Measurements from ENCODE around the gene PTER.

The PTER gene, protein sequence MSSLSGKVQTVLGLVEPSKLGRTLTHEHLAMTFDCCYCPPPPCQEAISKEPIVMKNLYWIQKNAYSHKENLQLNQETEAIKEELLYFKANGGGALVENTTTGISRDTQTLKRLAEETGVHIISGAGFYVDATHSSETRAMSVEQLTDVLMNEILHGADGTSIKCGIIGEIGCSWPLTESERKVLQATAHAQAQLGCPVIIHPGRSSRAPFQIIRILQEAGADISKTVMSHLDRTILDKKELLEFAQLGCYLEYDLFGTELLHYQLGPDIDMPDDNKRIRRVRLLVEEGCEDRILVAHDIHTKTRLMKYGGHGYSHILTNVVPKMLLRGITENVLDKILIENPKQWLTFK

DNA sequence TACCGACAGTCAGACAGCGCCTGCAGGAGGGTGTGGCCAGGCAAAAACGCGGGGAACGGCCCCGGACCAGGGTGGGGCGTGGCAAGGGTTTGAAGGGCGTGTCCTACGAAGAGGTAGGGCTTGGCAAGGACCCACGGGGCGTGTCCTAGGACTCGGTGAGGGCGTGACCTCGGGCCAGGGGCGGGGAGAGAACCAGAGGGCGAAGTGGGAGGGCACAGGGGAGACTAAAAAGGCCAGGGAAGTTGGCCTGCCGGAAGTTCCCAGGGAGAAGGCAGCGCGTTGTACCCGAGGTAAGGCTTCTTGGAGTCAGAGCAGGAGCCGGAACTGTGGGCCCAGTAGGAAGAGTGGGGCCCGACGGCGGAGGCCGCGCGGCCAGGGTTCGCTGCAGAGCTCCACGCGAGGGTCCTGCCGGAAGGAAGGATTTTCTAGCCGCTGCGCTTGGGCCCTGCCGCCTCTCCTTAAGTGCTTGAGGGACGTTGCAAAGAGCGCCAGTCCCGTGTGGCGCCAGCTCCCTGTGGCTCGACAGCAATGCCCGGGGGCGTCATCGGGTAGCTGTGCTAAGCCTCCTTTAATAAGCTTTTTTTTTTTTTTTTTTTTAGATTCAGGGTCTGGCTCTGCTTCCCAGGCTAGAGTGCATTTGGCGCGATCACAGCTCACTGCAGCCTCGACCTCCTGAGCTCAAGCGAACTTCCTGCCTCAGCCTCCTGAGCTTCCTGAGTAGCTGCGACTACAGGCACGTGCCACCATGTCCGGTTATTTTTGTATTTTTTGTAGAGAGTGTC, at the start of gene PTER:
Gene PTER (plus strand): TSS at position 253 of the 782 bp plus-strand sequence. CDS start 47,375 bp downstream, outside the sequence.
- DNase-seq = peak; percentile 46

DNA sequence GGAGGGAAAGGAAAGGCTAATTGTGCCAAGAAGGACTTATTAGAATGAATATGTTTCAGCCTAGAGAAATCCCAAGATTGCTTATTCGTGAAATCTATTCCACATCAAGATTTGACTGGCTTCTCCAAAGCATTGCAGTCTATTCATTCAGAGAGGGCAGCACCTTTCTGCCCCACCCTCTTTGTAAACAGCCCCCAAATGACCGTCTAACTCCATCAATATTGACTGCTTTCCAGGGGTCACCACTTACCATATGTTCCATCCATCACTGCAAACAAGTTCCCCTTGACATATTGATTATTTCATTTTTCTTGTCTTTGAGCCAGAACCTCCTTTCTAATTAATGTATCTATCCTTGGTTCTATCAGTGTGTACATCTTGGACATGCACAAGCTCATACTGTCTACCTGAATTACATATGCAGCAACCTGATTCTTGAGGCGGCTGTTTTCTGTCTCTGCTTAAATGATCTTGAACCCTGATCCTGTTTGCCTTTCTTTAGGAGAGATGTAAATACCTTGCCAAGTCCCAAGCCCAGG, 44.2 kb upstream of the PTER start:
- DNase-seq = no peak

DNA sequence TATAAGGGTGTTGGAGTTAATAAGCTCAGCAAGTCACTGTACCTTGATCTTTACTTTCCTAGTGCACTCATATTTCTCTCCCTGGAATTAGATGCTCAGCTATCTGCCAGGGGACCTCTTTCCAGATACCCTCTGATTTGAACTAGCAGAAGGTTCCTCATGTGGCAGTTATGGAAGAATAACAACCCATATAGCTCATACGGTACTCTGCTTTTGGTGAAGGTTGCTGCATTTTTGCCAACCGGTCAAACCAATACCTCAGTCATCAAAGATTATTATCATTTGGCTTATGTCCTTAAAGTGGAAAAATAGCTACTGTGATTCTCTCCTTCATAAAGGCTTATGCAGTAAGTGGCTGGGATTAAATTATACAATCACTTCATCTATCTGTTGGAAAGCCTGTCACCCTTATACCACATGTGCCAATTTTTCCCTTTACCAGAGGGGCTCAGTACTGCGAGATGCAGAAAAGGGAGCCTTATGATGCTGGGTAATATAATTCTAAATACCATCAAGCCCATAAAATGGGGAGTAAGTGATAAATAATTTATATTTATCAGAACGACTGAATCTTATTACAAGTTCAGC, 43.4 kb upstream of the PTER start:
- DNase-seq = no peak

DNA sequence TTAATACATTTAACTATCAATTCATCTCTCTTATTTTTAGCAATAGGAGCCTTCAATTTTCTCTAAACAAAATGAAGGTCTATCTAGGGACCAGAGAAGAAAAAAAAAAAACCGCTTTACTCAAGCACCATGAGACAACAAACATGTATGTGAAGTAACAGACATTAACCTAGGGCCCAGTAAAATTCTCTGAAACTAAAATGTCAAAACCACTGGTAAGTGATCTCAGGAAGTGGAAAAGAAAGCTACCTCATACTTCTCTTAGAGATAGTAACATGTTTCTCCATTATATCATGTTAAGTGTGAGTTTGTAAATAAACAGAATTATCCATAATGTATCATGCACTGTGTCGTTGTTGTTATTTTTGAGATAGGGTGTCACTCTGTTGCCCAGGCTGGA, 35.4 kb upstream of the PTER start:
- DNase-seq = no peak

DNA sequence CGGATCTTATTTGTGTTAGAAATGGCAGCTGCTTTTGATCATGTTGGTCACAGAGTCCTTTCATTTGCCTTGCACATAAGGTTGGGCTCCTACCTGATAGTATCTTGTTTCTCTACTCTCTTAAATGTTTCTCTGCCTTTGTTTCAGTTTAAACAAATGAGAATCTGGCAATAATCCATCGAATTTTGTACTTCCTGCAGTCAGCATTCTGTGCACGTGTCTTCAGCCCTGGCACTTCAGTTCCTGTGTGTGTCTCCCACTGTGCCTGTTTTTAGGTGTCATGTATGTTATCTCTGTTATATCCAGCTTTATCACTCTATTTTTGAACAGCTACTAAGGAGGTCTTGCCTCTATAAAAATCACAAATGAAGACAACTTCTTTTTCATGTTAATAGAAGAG, 28.4 kb upstream of the PTER start:
- no peak for DNase-seq

DNA sequence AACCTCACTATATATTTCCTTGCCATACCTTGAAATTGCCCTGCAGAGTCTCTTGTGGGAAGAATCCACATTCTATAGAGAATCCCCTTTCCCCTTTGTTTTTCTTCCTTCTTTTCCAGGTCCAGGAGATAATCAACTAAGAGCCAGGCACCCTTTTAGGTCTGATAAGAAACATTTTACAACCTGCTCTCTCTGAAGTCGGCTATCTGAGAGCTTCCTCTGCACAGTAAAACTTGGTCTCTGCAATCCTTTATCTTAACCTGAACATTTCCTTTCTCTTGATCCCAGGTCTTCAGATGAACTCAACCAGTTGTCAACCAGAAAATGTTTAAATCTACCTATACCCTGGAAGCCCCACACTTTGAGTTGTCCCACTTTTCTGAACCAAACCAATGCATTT, 19.5 kb upstream of the PTER start:
- DNase-seq = no peak

DNA sequence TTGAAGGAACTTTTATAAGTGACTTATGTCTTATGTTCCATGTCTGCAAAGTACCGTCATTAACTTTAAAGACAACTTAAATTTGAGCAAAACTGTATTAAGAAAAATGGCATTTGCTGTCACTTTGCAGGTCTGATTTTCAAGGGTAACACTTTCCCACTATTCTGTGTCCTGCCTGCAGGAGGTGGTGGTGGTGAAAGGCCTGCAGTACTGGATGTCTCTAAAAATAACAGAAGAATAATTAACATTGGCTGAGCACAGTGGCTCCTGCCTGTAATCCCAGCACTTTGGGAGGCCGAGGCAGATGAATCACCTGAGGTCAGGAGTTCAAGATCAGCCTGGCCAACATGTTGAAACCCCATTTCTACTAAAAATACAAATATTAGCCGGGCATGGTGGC, 13.2 kb upstream of the PTER start:
- DNase-seq = no peak

DNA sequence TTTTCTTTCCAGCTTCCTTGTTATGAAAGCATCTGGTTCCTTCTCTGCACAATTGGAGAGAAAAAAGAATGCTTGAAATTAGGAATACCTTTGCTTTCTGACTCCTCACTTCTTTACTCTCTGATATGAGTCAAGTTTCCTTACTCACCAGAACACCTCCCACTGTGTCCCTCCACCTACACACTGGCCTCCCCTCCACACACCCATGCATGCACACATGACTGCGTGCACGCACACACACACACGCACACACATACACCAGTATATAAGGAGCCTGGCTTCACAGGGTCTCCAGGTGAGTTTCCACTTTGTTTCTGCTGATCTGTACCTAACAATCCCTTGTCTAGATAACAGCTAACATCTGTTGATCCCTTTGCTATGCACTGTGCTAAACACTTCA, 11.4 kb upstream of the PTER start:
- DNase-seq = no peak

DNA sequence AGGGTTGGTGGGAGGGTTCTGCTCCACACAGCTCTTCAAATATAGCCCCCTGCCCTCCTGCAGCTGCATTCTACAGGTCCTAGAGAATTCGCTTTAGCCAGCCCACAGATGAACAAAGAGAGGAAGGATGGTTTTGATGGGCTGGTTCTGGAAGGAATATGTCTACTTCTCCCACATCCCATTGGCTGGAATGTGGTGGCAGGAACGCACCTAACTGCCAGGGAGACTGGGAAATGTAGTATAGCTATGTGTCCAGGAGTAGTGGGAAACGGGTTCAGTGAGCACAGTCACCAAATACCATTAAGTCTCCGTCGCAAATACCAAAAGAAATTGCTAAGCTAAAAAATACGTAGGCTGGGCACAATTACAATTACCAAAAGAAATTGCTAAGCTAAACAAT, 7.3 kb upstream of the PTER start:
- no peak for DNase-seq

DNA sequence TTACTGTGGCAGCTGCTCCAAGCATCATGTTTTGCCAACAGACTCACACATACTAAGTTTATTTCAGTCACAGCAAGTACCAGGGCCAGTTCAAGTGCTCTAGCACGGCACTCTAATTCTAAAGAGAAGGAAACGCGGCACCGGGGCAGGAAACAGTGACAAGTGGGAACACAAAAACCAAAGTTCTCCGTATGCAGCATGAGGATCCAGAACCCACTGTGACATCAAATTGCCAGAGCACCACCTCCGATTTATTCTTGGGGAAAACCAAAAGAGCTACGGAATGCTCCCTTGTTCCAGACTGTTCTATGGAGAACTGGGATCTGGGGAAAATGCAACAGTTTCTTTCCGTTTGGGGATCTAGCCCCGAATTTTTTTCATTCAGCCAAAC, 448 bp upstream of the PTER start:
- no peak for DNase-seq

DNA sequence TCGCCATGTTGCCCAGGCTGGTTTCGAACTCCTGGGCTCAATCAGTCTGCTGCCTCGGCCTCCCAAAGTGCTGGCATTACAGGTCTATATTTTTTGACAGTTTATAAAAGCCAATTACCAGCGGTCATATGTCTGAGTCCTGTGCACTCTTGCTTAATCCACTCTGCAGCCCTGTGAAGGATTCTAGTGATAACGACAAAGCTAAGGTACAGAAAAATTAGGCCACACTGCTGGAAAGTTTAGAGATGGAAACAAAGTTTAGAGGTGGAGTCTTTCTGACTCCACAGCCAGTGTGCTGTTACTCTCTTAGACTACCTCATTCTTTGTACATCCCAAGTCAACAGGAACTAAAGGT, 707 bp downstream of the PTER start:
- no peak for DNase-seq

DNA sequence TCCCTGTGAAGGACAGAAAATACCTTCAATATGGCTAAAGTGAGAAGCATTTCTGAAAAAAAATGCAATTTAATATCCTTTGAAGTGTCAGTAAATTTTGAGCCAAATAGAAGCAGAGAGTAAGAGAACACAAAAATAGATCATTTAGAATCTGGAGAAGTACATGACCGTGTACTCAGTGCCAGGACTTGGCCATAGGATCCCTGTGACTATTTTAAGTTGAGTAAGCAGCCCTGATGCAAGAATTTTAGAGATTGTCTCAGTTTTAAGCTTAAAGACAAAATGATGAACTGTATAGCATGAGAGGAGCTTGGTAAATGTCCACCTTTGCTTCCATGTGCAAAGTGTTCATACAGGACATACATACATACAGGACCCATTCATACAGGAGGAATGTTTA, 2.5 kb downstream of the PTER start:
- no peak for DNase-seq

DNA sequence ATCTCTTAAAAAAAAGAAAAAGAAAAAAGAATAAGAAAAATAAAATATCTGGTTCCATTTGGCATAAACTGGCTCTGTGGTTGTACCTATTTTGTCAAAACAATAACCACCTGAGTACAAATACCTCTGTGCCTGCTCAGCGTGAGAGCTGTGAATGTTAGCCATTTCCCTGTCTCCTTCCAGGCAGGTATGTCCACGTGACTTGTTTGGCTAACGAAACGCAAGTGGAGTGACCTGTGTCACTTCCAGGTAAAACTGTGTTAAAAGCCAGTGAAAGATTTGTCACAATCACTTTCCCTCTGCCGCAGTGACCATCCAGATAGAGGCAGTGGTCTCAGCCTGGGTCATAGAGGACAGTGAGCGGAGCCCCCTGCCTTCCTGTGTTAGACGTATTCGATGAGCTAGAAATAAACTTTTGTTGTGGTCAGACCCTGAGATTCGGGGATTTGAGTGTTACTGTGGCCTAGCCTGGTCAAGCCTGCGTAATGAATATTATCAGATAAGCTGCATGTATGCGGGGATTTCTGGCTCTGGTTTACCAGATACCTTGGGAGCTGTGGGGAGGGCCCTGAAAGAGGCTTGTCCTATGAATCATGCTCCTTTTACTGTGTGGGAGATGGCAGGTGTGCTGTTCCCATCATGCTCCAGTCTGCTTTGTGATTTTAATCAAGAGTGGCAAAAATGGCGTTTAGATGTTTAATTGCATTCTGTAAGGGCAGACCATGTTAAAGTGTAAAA, 3.8 kb downstream of the PTER start:
- no peak for DNase-seq

DNA sequence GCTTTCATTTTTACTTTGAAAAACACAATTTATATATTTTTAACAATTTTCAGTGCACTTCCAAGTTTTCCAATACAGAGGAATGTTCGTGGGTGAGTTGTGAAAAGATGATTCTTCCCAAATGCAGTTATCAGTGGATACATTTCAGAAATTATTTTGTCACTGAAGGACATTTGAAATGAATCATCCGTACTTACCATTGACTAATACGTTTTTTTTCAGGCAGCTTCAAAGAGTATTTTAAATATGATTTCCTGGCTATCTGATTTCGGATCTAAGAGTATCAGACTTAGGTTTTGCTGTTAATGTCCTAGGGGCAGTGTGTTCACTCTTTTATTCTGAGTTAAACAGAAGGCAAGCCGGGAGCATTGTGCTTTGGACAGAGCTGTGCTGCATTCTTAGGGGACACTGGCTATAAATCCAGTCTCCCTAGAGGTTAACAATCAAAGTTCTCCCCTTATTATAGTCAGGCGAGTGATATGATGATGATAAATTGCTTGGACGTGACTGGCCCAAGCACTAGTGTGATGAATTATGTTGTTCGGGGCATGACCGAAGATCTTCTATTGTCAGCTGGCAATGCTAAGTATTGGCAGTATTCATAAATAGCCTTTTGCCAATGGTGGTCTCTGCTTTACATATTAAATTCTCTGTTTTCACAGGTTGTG, 4.5 kb downstream of the PTER start:
- DNase-seq = no peak

DNA sequence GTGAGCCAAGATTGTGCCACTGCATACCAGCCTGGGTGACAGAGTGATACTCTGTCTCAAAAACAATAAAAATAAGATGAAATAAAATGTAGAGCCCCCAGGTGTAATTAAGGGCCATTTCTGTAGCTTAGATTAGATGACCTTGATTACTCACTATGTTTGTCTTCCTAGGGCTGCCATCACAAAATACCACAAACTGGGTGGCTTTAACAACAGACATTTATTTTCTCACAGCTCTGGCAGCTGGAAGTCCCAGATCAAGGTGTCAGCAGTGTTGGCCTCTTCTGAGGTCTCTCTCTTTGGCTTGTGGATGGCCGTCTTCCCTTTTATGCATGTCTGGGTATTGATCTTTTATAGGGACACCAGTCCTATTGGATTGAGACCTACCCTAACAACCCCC, 6.1 kb downstream of the PTER start:
- no peak for DNase-seq

DNA sequence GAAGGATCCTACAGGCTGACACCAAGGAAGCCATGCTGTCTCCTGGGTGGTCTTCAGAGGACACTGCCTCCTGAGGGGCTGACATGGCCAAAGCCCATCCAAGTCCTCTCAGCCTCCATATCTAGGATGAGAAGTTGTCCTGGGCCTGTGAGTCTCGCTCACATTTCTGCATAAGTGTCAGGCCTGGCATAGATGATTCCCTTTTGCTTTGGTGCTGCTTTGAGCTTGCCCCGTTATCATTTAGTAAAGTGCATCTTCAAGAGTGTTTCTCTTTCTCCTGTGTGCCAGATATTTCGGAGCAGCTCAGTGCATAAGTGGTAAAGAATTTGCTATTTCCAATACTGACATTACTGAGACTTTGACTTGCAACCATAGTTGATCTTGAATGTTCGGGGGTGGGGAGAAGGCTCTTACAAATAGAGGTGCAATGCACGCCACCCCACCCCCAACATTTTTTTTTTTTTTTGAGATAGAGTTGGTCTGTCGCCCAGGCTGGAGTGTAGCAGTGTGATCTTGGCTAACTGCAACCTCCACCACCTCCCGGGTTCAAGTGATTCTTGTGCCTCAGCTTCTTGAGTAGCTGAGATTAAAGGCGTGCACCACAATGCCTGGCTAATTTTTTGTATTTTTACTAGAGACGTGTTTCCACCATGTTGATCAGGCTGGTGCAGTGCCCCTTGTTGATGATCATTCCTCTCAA, 9.1 kb downstream of the PTER start:
- DNase-seq = no peak

DNA sequence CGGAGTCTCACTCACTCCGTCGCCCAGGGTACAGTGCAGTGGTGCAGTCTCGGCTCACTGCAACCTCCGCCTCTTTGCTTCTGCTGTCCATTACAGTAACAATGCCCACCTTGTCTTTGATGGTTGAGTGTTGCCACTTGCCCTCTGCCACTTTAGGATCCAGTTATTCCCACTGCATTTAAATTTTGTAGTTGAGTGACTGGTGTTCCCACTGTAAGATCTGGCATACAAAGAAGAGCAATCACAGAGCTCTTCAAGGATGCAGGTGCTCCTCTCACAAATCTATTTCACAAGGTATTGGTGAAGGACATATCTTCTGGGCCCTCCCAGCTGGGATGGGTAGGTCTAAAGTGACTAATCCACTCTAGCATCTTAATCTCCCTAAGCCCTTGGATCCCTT, 12.6 kb downstream of the PTER start:
- DNase-seq = no peak

DNA sequence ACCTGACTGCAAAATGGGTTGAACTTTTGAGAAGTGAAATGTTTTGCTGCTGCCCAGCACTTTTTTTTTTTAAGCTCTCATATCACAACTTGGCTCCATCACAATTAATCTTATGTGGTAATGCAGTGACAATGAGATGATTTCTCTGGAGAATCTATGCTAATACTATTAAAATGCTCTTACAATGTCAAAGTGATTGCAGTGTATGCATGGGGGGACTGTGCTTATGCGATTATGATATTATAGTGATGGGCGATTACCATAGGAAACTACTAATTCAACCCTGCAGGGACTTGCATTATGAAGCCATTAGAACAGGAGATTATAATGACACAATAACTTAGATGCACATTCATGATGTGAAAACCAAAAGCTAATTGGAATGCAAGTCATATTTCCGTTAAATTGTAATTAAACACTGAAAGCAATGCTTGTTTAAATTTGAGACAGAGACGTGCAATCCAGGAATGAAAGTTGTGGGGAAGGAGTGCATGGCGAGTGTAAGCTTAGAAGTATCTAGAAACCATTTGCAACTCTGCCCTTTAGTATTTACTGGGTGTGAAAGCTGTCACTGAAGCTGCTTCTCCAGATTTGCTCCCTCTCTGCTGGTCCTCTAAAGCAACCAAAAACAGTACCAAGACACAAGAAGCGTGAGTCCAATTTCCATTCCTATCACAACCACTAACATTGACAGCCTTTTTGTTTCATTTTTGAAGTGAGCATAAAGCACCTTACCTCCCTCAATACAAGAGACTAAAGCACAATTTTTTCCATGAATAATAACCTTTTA, 21.6 kb downstream of the PTER start:
- no peak for DNase-seq

DNA sequence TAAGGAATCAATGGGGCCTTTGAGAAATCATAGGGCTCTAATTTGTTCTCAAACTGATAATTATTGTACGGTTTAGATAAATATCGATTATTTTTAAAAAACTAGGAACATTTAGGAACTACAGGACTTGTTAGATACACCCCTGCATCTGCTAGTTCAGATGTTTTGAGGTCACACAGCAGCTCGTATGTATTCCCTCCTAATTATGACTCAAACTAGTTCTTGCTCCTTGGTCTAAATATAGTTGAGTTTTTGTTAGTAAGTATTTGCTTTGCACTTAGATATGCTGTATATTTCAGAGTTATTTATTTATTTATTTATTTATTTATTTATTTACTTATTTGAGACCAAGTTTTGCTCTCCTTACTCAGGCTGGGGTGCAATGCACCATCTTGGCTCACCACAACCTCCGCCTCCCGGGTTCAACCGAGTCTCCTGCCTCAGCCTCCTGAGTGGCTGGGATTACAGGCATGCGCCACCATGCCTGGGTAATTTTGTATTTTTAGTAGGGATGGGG, 22.7 kb downstream of the PTER start:
- no peak for DNase-seq

DNA sequence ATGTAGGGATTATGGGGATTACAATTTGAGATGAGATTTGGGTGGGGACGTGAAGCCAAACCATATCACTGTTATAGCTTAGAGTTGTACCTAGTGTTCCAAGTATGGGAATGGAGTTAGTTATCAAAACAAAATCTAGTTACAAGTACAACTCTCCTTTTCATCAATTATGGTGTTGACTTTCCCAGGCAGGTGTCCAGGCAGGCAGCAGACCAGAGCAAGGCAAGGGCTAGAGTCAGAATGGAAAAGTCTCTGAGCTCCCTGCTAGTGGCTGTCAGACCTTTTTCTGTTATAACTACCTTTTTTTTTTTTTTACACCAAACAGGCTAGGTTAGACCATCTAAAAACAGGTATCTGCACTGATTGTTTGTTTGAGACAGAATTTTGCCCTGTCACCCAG, 29.2 kb downstream of the PTER start:
- no peak for DNase-seq

DNA sequence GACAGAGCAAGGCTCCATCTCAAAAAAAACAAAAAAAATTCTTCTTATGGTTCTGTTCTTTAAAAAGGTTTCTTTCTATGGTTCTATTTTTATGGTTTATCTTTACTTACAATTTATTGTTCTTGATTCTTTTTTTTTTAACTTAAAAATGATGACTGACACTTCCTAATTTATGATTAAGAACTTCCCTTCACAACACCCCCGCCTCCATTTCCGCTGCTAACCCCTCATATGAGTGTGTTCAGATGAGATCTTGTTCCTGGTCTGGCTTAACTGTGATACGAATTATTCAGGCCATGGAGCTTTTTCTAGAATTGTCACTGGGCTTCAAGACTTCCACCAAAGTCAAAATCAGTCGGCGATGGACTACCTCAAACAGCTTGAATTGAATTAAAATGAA, 33.9 kb downstream of the PTER start:
- DNase-seq = no peak

Measured in NK-92 treated with Interleukin-12 subunit alpha and Interleukin-12 subunit beta, amount 100 ng/mL, for 24 hours (cell line).